GM19035 (cell line): ENCODE data around the gene ABCF2.

Experiments
- ATAC-seq: cut with Tn5 transposase; IDR thresholded peaks from one replicate; pipeline ENCODE4 v1.9.1; 2021; ENCODE audit not compliant: unreplicated experiment

Gene ABCF2

GRCh38 chr7:151226875-151227782, at the start of gene ABCF2:
ABCF2 (minus strand) TSS chr7:151227205; CDS start chr7:151226458, 747 bp downstream.
- ATAC-seq, result peak; percentile 99

GRCh38 chr7:151275813-151276577, 49.0 kb upstream of the ABCF2 start:
- no peak for ATAC-seq

- no peak for ATAC-seq
Observed at GRCh38 chr7:151274936-151275812, 48.2 kb upstream of the ABCF2 start.

- ATAC-seq, result no peak
Observed at GRCh38 chr7:151274396-151274795, 47.4 kb upstream of the ABCF2 start.

GRCh38 chr7:151273651-151274390, 46.8 kb upstream of the ABCF2 start:
- ATAC-seq, result no peak

- no peak for ATAC-seq
Observed at GRCh38 chr7:151272877-151273276, 45.9 kb upstream of the ABCF2 start.

GRCh38 chr7:151272405-151272804, 45.4 kb upstream of the ABCF2 start:
- ATAC-seq, result no peak

GRCh38 chr7:151271699-151272355, 44.8 kb upstream of the ABCF2 start:
- ATAC-seq, result no peak

- ATAC-seq, result no peak
Observed at GRCh38 chr7:151269511-151269910, 42.5 kb upstream of the ABCF2 start.

GRCh38 chr7:151265351-151265931, 38.4 kb upstream of the ABCF2 start:
- ATAC-seq, result no peak

GRCh38 chr7:151264615-151265014, 37.6 kb upstream of the ABCF2 start:
- no peak for ATAC-seq

- no peak for ATAC-seq
Observed at GRCh38 chr7:151261529-151261928, 34.5 kb upstream of the ABCF2 start.

GRCh38 chr7:151260883-151261282, 33.9 kb upstream of the ABCF2 start:
- no peak for ATAC-seq

GRCh38 chr7:151260471-151260870, 33.5 kb upstream of the ABCF2 start:
- no peak for ATAC-seq

GRCh38 chr7:151257990-151258389, 31.0 kb upstream of the ABCF2 start:
- ATAC-seq, result no peak

GRCh38 chr7:151256410-151257045, 29.5 kb upstream of the ABCF2 start:
- ATAC-seq, result no peak

- ATAC-seq, result no peak
Observed at GRCh38 chr7:151255390-151255789, 28.4 kb upstream of the ABCF2 start.

- no peak for ATAC-seq
Observed at GRCh38 chr7:151254851-151255250, 27.8 kb upstream of the ABCF2 start.

- ATAC-seq, result no peak
Observed at GRCh38 chr7:151254316-151254715, 27.3 kb upstream of the ABCF2 start.
